HUES64 (cell line): ENCODE data around the gene LOXL3.
A peak's percentile ranks its signal among the peaks of the same experiment; 100 is the strongest.

ENCODE experiments used
- H3K27ac ChIP-seq: 2 replicates; pipeline ENCODE4 v1.7.0; 2013; ENCODE audit warnings: low read depth, low read length, inconsistent platforms
- H3K27me3 ChIP-seq: 2 replicates; pipeline ENCODE4 v1.6.1; 2013; ENCODE audit warnings: mild to moderate bottlenecking, low read length; ENCODE audit not compliant: insufficient read depth
- H3K36me3 ChIP-seq: 2 replicates; pipeline ENCODE4 v1.6.1; 2013; ENCODE audit warnings: mild to moderate bottlenecking, low read length; ENCODE audit not compliant: insufficient read depth
- H3K4me1 ChIP-seq: 2 replicates; pipeline ENCODE4 v1.6.1; 2013; ENCODE audit warnings: mild to moderate bottlenecking, low read length, moderate library complexity; ENCODE audit not compliant: insufficient read depth
- H3K4me3 ChIP-seq: 2 replicates; pipeline ENCODE4 v1.5.1; 2013; ENCODE audit warnings: mild to moderate bottlenecking, low read length, moderate library complexity
- H3K9ac ChIP-seq: 2 replicates; pipeline ENCODE4 v1.6.1; 2013; ENCODE audit warnings: mild to moderate bottlenecking, low read depth, low read length
- H3K9me3 ChIP-seq: 2 replicates; pipeline ENCODE4 v1.6.1; 2013; ENCODE audit warnings: low read depth, low read length; ENCODE audit not compliant: insufficient read depth
- WGBS: fragments of 150-250, 120-280 bp; methylation state at CpG from one replicate; pipeline ENCODE4 v1.1.7; 2013; ENCODE audit warnings: missing lambda C conversion rate; 5-methylcytosine and 5-hydroxymethylcytosine counted together

The LOXL3 gene

DNA sequence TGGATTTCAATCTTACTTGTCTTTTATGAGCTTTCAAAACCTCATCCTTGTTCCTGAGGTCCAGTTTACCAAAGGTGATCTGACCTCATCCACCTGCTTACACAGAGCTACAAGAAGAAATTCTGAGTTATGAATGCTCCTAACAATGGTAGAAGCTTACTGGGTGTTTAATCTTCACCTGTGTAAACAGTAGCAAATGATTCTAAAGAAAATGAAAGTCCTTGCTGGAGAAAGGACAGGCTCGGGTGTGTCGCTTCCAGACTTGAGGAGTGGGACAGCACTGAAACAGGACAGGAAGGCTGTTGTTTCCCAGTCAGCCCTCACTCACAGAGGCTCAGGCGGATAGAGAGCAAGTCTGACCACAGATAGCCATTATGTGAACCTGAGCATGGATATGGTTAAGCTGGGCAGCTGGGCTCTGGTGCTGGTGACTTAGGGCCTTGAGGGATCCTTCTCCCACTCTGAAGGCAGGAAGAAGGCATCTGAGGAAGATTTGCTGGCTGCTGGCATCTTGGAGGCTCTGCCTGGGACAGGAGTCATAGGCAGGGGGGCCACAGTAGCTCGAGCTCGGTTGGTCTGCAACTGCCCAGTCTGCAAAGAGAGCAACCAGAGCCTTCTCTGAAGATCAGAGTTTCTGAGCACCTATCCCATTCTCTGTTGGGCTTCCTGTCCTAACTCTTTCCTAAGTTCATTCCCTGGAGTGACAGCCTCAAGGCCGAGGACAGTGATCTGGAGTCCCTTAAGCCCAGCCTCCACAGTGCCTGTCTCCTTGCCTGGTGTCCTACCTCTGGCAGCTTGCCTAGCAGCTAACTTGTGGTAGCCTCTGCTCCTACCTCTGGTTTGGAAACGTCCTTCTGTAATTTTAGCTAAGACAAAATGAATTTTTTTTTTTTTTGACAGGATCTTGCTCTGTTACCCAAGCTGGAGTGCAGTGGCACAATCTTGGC, 4.8 kb upstream of the LOXL3 start:
- Histone ChIP-seq H3K9ac (no peak overlapping the region), H3K4me1 (peaks cover 8% of the 10 kb centered on the region), H3K27ac (no peak overlapping the region), H3K4me3 (no peak overlapping the region), H3K9me3 (no peaks in the 10 kb centered on the region), H3K27me3 (peaks cover 31% of the 10 kb centered on the region), H3K36me3 (no peaks in the 10 kb centered on the region)
- 85% methylated on average over 7 of the region's 7 CpGs for WGBS

DNA sequence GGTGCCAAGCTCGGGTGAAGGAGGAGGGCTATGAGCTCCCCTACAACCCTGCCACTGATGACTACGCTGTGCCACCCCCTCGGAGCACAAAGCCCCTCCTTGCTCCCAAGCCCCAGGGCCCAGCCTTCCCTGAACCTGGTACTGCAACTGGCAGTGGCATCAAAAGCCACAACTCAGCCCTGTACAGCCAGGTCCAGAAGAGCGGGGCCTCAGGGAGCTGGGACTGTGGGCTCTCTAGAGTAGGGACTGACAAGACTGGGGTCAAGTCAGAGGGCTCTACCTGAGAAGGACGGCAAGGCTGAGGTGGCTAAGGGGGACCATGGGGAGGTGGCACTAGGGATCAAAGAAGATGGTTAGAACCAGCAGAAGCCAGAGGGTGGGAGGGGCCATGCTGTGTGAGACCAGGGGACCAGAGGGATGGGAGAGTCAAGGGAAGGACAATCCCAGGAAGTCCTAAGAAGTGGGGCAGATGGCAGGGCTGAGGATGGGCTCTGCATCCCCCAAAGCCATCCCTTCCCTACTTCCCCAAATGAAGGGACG, 3.2 kb upstream of the LOXL3 start:
- Histone ChIP-seq H3K4me3 (no peak overlapping the region), H3K27ac (no peak overlapping the region), H3K9ac (no peak overlapping the region), H3K27me3 (peaks cover 46% of the 10 kb centered on the region), H3K36me3 (no peaks in the 10 kb centered on the region), H3K4me1 (peaks cover 17% of the 10 kb centered on the region), H3K9me3 (no peaks in the 10 kb centered on the region)
- 87% methylated on average over 6 of the region's 6 CpGs for WGBS

- WGBS: 80% methylated on average over 14 of the region's 14 CpGs
- H3K4me3 ChIP-seq: no peak overlapping the region
- H3K27me3 ChIP-seq: peaks cover 39% of the 10 kb centered on the region
- peaks cover 17% of the 10 kb centered on the region for H3K4me1 ChIP-seq
- no peaks in the 10 kb centered on the region for H3K36me3 ChIP-seq
- no peak overlapping the region for H3K27ac ChIP-seq
- no peaks in the 10 kb centered on the region for H3K9me3 ChIP-seq
- H3K9ac ChIP-seq: no peak overlapping the region
These were observed 2.4 kb upstream of the LOXL3 start for GRCh38 chr2:74556159-74556558.

- Histone ChIP-seq H3K27ac (no peak overlapping the region), H3K27me3 (peaks cover 39% of the 10 kb centered on the region), H3K4me3 (peak overlapping the region; percentile 95), H3K9ac (peak overlapping the region; percentile 59; the same call in 1 of the 2 replicates), H3K36me3 (no peaks in the 10 kb centered on the region), H3K9me3 (no peaks in the 10 kb centered on the region), H3K4me1 (peaks cover 17% of the 10 kb centered on the region)
- 56% methylated on average over 17 of the region's 17 CpGs for WGBS
These were observed 1.9 kb upstream of the LOXL3 start for GRCh38 chr2:74555610-74556103.

GRCh38 chr2:74554820-74555531, 1.2 kb upstream of the LOXL3 start:
- WGBS: 1% methylated on average over 58 of the region's 58 CpGs
- Histone ChIP-seq H3K27me3 (peaks cover 43% of the 10 kb centered on the region), H3K4me1 (peaks cover 16% of the 10 kb centered on the region), H3K4me3 (peak overlapping the region; percentile 95), H3K9me3 (no peaks in the 10 kb centered on the region), H3K27ac (peak overlapping the region; percentile 17; the same call in 1 of the 2 replicates), H3K36me3 (no peaks in the 10 kb centered on the region), H3K9ac (peak overlapping the region; percentile 59)

GRCh38 chr2:74552914-74553811, 579 bp downstream of the LOXL3 start:
- Histone ChIP-seq H3K9me3 (no peaks in the 10 kb centered on the region), H3K4me3 (peak overlapping the region; percentile 95), H3K27me3 (peaks cover 59% of the 10 kb centered on the region), H3K9ac (peak overlapping the region; percentile 5), H3K36me3 (no peaks in the 10 kb centered on the region), H3K4me1 (peaks cover 14% of the 10 kb centered on the region; the same call in 1 of the 2 replicates), H3K27ac (peak overlapping the region; percentile 25; the same call in 1 of the 2 replicates)
- 13% methylated on average over 27 of the region's 27 CpGs for WGBS

DNA sequence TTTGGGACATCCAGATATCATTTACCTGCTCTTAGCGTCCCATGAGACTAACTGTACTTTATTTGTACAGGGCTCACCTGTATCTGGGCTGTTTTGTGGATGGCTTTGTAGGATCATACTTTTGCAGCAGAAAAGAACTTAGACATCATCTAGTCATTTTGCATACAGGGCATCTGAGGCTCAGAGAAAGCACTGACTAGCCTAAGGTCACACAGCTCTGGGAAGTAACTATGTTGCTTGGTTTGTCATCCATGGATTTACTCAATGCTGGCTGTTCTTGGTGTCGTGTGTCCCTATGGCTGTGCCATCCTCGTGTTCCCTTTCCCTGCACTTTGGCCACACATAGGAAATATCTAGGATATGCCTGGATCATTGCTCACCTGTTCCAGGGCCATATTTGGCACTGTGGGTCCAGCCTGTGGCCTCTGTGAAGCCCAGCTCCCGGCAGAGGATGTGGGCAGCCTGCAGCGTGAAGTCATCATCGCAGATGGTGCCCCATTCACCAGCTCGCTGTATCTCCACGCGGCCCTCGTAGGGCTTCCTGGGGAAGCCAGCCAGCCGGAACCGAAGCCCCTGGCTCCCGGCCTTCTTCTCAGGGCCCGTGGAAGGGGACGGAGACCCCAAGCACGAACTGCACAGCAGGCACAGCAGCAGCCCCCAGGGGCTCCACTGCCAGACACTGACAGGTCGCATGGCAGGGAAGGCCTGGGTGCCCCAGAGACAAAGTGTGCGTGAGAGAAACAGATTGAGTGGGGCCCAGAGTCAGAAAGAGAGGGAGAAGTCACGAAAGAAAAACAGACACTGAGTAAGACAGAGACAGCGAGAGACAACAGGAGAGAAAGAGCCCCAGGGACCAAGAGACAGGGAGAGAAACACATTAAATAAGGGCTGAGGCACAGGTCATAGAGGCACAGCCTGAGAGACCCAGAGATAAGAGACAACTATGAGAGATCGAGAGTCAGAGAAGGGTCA, 1.5 kb downstream of the LOXL3 start:
- H3K4me3 ChIP-seq: peak overlapping the region; percentile 95
- no peaks in the 10 kb centered on the region for H3K9me3 ChIP-seq
- H3K27ac ChIP-seq: no peak overlapping the region
- H3K9ac ChIP-seq: no peak overlapping the region
- 89% methylated on average over 21 of the region's 21 CpGs for WGBS
- peaks cover 14% of the 10 kb centered on the region; the same call in 1 of the 2 replicates for H3K4me1 ChIP-seq
- no peaks in the 10 kb centered on the region for H3K36me3 ChIP-seq
- peaks cover 68% of the 10 kb centered on the region for H3K27me3 ChIP-seq

- Histone ChIP-seq H3K27ac (no peak overlapping the region), H3K9me3 (no peaks in the 10 kb centered on the region), H3K27me3 (peaks cover 70% of the 10 kb centered on the region), H3K9ac (no peak overlapping the region), H3K4me1 (peaks cover 14% of the 10 kb centered on the region; the same call in 1 of the 2 replicates), H3K36me3 (no peaks in the 10 kb centered on the region), H3K4me3 (no peak overlapping the region)
These were observed 2.2 kb downstream of the LOXL3 start for GRCh38 chr2:74551530-74551929.

DNA sequence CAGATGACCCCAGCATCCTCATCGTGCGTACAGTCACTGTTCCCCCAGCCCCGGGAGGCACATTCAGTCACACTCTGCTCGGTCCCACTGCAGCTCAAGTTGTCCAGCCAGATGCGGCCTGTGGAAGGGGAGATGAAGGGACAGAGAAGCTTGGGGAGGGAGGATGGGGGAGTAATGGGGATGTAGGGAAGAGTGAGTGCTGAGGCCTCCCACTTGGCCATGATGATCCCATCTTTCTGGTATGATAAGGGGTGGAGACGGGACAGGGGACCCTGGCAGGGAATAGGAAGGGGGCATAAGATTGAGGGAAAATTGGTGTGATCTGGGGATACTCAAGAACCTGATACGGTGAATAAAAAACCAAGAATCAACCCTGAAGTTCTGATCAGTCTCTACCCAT, 3.5 kb downstream of the LOXL3 start:
- Histone ChIP-seq H3K36me3 (no peaks in the 10 kb centered on the region), H3K27me3 (peaks cover 57% of the 10 kb centered on the region), H3K4me3 (peak overlapping the region; percentile 73), H3K9me3 (no peaks in the 10 kb centered on the region), H3K27ac (no peak overlapping the region), H3K9ac (no peak overlapping the region), H3K4me1 (peaks cover 14% of the 10 kb centered on the region; the same call in 1 of the 2 replicates)
- WGBS: 84% methylated on average over 7 of the region's 7 CpGs
